ENCODE results near the gene KIF2C. TPM values are rescaled to one million over a fixed set of nuclear protein-coding genes. Genes with fewer than 3 reads are reported as not detected.

The KIF2C gene
- total RNA-seq, 1 experiment from 2014 or later, result 69.4 TPM

DNA sequence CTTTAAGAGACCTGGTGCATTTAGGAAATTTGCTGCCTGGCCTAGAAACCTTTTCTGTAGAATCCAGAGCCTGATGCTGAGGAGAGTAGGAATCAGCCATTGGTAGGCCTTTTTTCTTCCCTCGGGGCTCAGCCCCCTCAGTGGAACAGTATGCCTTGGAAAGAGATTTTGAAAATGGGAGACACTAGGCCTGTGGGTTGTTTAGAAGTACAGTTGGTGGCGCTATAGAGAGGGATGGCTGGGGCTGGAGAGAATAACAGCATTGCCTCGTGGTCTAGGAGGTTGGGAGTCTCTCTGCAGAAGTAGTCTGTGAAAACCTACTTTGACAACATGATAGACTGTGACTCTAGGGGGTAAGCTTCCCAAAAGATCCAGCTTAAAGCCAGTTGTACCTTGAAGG, 8.2 kb downstream of the KIF2C start:
- CTCF ChIA-PET, result no interaction called here
- in situ Hi-C loops (cut with HindIII; ENCODE audit: low pct_unique_long_range_greater_than_20kb, low sequenced_read_pairs) (no loop called here), intact Hi-C loops (cut with micrococcal nuclease; ENCODE audit: unreplicated experiment) (no loop called here)
- peaks cover 10% of the 10 kb centered on the region for H3K36me3 ChIP-seq (ENCODE audit: control insufficient read depth, insufficient read depth, low read length)
- no peak overlapping the region for H3K4me3 ChIP-seq (ENCODE audit: low read depth in 2 of 2, low read length in 2 of 2)
- ATAC-seq (no peak), DNase-seq (ENCODE audit: low read depth, low spot score) (no peak)
- TF ChIP-seq TCF7L2 (IDR thresholded peaks at IDR 0.05; ENCODE audit: low read depth, low read length) (no peak), CTCF (IDR thresholded peaks at IDR 0.05) (no peak), SIN3A (IDR thresholded peaks at IDR 0.05; ENCODE audit: borderline replicate concordance, insufficient read depth, low read depth, low read length) (no peak), POLR2AphosphoS5 (IDR thresholded peaks at IDR 0.05; ENCODE audit: low read depth, low read length) (no peak), REST (IDR thresholded peaks at IDR 0.05; ENCODE audit: insufficient read depth in 1 of 2, low read depth in 2 of 2, low read length in 1 of 2) (no peak)
- no peaks in the 10 kb centered on the region for H3K9me3 ChIP-seq (ENCODE audit: control insufficient read depth, insufficient read depth, low read depth, low read length)
- H3K27ac ChIP-seq (ENCODE audit: low read length), result no peak overlapping the region
- POLR2A ChIA-PET, result interaction anchor here (0.7 to 1.2 kb wide), 2 partner anchors 28 to 47 kb away, joined by 3 to 4 read pairs; partner anchors contain the start of gene RPS8
- BruUV-seq (replicated peaks), result no TSS peak
- no peaks in the 10 kb centered on the region for H3K4me1 ChIP-seq (ENCODE audit: control insufficient read depth, insufficient read depth, low read length)
- H3K27me3 ChIP-seq (ENCODE audit: control insufficient read depth, insufficient read depth, low read length), result no peaks in the 10 kb centered on the region

- Histone ChIP-seq H3K36me3 (ENCODE audit: control insufficient read depth, insufficient read depth, low read length) (peaks cover 27% of the 10 kb centered on the region), H3K4me3 (ENCODE audit: low read depth in 2 of 2, low read length in 2 of 2) (no peak overlapping the region), H3K9me3 (ENCODE audit: control insufficient read depth, insufficient read depth, low read depth, low read length) (no peaks in the 10 kb centered on the region), H3K27ac (ENCODE audit: low read length) (no peak overlapping the region), H3K27me3 (ENCODE audit: control insufficient read depth, insufficient read depth, low read length) (no peaks in the 10 kb centered on the region), H3K4me1 (ENCODE audit: control insufficient read depth, insufficient read depth, low read length) (no peaks in the 10 kb centered on the region)
- ChIA-PET CTCF (no interaction called here), POLR2A (no interaction called here)
- no peak for TF ChIP-seq SIN3A (IDR thresholded peaks at IDR 0.05; ENCODE audit: borderline replicate concordance, insufficient read depth, low read depth, low read length)
- TF ChIP-seq POLR2AphosphoS5 (IDR thresholded peaks at IDR 0.05; ENCODE audit: low read depth, low read length), result no peak
- no peak for TF ChIP-seq CTCF (IDR thresholded peaks at IDR 0.05)
- TF ChIP-seq TCF7L2 (IDR thresholded peaks at IDR 0.05; ENCODE audit: low read depth, low read length), result no peak
- TF ChIP-seq REST (IDR thresholded peaks at IDR 0.05; ENCODE audit: insufficient read depth in 1 of 2, low read depth in 2 of 2, low read length in 1 of 2), result no peak
- intact Hi-C loops (cut with micrococcal nuclease; ENCODE audit: unreplicated experiment) (no loop called here), in situ Hi-C loops (cut with HindIII; ENCODE audit: low pct_unique_long_range_greater_than_20kb, low sequenced_read_pairs) (no loop called here)
- no TSS peak for BruUV-seq (replicated peaks)
- ATAC-seq (no peak), DNase-seq (ENCODE audit: low read depth, low spot score) (no peak)
These were observed 17.8 kb downstream of the KIF2C start for GRCh38 chr1:44757420-44757819.

All from Panc1 (cell line).